ENCODE data around the gene RSPO1.

RSPO1 gene

GRCh38 chr1:37663426-37664000 is 28.8 kb upstream of the RSPO1 start:
- no peak for TF ChIP-seq ZNF274 (IDR thresholded peaks at IDR 0.05; ENCODE audit: low read depth, low read length)
- H3K4me3 ChIP-seq (ENCODE audit: low read length): no peak overlapping the region

- no peak for TF ChIP-seq ZNF274 (IDR thresholded peaks at IDR 0.05; ENCODE audit: low read depth, low read length)
Observed at GRCh38 chr1:37662031-37662755, 27.5 kb upstream of the RSPO1 start.

GRCh38 chr1:37661401-37661800 is 26.7 kb upstream of the RSPO1 start:
- no peak overlapping the region for H3K4me3 ChIP-seq (ENCODE audit: low read length)

More at GRCh38 chr1:37662031-37662755, 27.5 kb upstream of the RSPO1 start:
- H3K4me3 ChIP-seq (ENCODE audit: low read length): no peak overlapping the region

GRCh38 chr1:37660664-37661063 is 26.0 kb upstream of the RSPO1 start:
- no peak for TF ChIP-seq ZNF274 (IDR thresholded peaks at IDR 0.05; ENCODE audit: low read depth, low read length)
- no peak overlapping the region for H3K4me3 ChIP-seq (ENCODE audit: low read length)

More at GRCh38 chr1:37661401-37661800, 26.7 kb upstream of the RSPO1 start:
- no peak for TF ChIP-seq ZNF274 (IDR thresholded peaks at IDR 0.05; ENCODE audit: low read depth, low read length)

GRCh38 chr1:37658486-37658885 is 23.8 kb upstream of the RSPO1 start:
- TF ChIP-seq ZNF274 (IDR thresholded peaks at IDR 0.05; ENCODE audit: low read depth, low read length): no peak
- H3K4me3 ChIP-seq (ENCODE audit: low read length): no peak overlapping the region

- no peak for TF ChIP-seq ZNF274 (IDR thresholded peaks at IDR 0.05; ENCODE audit: low read depth, low read length)
- no peak overlapping the region for H3K4me3 ChIP-seq (ENCODE audit: low read length)
Observed at GRCh38 chr1:37657620-37658412, 23.1 kb upstream of the RSPO1 start.

GRCh38 chr1:37656881-37657280 is 22.2 kb upstream of the RSPO1 start:
- no peak overlapping the region for H3K4me3 ChIP-seq (ENCODE audit: low read length)
- TF ChIP-seq ZNF274 (IDR thresholded peaks at IDR 0.05; ENCODE audit: low read depth, low read length): no peak

- H3K4me3 ChIP-seq (ENCODE audit: low read length): no peak overlapping the region
- no peak for TF ChIP-seq ZNF274 (IDR thresholded peaks at IDR 0.05; ENCODE audit: low read depth, low read length)
Observed at GRCh38 chr1:37656026-37656425, 21.3 kb upstream of the RSPO1 start.

- H3K4me3 ChIP-seq (ENCODE audit: low read length): no peak overlapping the region
Observed at GRCh38 chr1:37655274-37655673, 20.6 kb upstream of the RSPO1 start.

GRCh38 chr1:37653906-37654305 is 19.2 kb upstream of the RSPO1 start:
- H3K4me3 ChIP-seq (ENCODE audit: low read length): no peak overlapping the region
- TF ChIP-seq ZNF274 (IDR thresholded peaks at IDR 0.05; ENCODE audit: low read depth, low read length): no peak

More at GRCh38 chr1:37655274-37655673, 20.6 kb upstream of the RSPO1 start:
- no peak for TF ChIP-seq ZNF274 (IDR thresholded peaks at IDR 0.05; ENCODE audit: low read depth, low read length)

- no peak for TF ChIP-seq ZNF274 (IDR thresholded peaks at IDR 0.05; ENCODE audit: low read depth, low read length)
- H3K4me3 ChIP-seq (ENCODE audit: low read length): no peak overlapping the region
Observed at GRCh38 chr1:37652976-37653375, 18.3 kb upstream of the RSPO1 start.

GRCh38 chr1:37651803-37652202 is 17.1 kb upstream of the RSPO1 start:
- TF ChIP-seq ZNF274 (IDR thresholded peaks at IDR 0.05; ENCODE audit: low read depth, low read length): no peak
- H3K4me3 ChIP-seq (ENCODE audit: low read length): no peak overlapping the region

- H3K4me3 ChIP-seq (ENCODE audit: low read length): no peak overlapping the region
- TF ChIP-seq ZNF274 (IDR thresholded peaks at IDR 0.05; ENCODE audit: low read depth, low read length): no peak
Observed at GRCh38 chr1:37650721-37651120, 16.0 kb upstream of the RSPO1 start.

- TF ChIP-seq ZNF274 (IDR thresholded peaks at IDR 0.05; ENCODE audit: low read depth, low read length): no peak
- H3K4me3 ChIP-seq (ENCODE audit: low read length): no peak overlapping the region
Observed at GRCh38 chr1:37650173-37650572, 15.5 kb upstream of the RSPO1 start.

- TF ChIP-seq ZNF274 (IDR thresholded peaks at IDR 0.05; ENCODE audit: low read depth, low read length): no peak
- H3K4me3 ChIP-seq (ENCODE audit: low read length): no peak overlapping the region
Observed at GRCh38 chr1:37647281-37647680, 12.6 kb upstream of the RSPO1 start.
